Right lobe of liver (tissue), 4 donors: Measurements from ENCODE around the gene INCA1.

Experiments
- POLR2A ChIP-seq: fragments of 450-650 bp; IDR thresholded peaks from one replicate; pipeline ENCODE4 v1.6.1; 2017; ENCODE audit warnings: antibody characterized with exemption, mild to moderate bottlenecking
- TF ChIP-seq, protein P1 (sequence below), 4 donors: fragments of 200-600 bp in 3 of 4; fragments of 450-650 bp in 1 of 4; IDR thresholded peaks; one replicate each; pipeline versions ENCODE4 v1.5.1 to v1.8.0; 2016 to 2022; ENCODE audit warnings: antibody characterized with exemption in 4 of 4, mild to moderate bottlenecking in 2 of 4
- donor health status: DM: no; HTN: no; CAD: no.
- donor health status: DM: no; HTN: no; CAD: no.
- donor health status: DM: no; HTN: yes; CAD: no.

- no peak for TF ChIP-seq POLR2A
- TF ChIP-seq, protein P1, sequence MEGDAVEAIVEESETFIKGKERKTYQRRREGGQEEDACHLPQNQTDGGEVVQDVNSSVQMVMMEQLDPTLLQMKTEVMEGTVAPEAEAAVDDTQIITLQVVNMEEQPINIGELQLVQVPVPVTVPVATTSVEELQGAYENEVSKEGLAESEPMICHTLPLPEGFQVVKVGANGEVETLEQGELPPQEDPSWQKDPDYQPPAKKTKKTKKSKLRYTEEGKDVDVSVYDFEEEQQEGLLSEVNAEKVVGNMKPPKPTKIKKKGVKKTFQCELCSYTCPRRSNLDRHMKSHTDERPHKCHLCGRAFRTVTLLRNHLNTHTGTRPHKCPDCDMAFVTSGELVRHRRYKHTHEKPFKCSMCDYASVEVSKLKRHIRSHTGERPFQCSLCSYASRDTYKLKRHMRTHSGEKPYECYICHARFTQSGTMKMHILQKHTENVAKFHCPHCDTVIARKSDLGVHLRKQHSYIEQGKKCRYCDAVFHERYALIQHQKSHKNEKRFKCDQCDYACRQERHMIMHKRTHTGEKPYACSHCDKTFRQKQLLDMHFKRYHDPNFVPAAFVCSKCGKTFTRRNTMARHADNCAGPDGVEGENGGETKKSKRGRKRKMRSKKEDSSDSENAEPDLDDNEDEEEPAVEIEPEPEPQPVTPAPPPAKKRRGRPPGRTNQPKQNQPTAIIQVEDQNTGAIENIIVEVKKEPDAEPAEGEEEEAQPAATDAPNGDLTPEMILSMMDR (IDR thresholded peaks at IDR 0.05) = no peak
Measured at GRCh38 chr17:4994081-4994595, 3.2 kb downstream of the INCA1 start.
